Effector CD8-positive, alpha-beta T cell (primary cell): ENCODE results near the gene SLC2A2.

Experiments
- DNase-seq: peaks from one replicate; lab custom pipeline; 2025; lab: John Stamatoyannopoulos, UW

SLC2A2 gene

GRCh38 chr3:171028779-171029232 lies 2.3 kb upstream of the SLC2A2 start:
- no peak for DNase-seq

GRCh38 chr3:171028025-171028778 lies 1.7 kb upstream of the SLC2A2 start:
- no peak for DNase-seq

- no peak for DNase-seq
These were observed 3.0 kb downstream of the SLC2A2 start for GRCh38 chr3:171023566-171023965.

GRCh38 chr3:171021377-171021776 lies 5.1 kb downstream of the SLC2A2 start:
- DNase-seq, result no peak

- no peak for DNase-seq
These were observed 8.2 kb downstream of the SLC2A2 start for GRCh38 chr3:171018156-171018935.

- DNase-seq, result no peak
These were observed 12.4 kb downstream of the SLC2A2 start for GRCh38 chr3:171013822-171014748.

GRCh38 chr3:171011873-171012336 lies 14.6 kb downstream of the SLC2A2 start:
- DNase-seq, result no peak

GRCh38 chr3:171011109-171011872 lies 15.2 kb downstream of the SLC2A2 start:
- no peak for DNase-seq

- no peak for DNase-seq
These were observed 19.2 kb downstream of the SLC2A2 start for GRCh38 chr3:171007316-171007715.

- no peak for DNase-seq
These were observed 20.9 kb downstream of the SLC2A2 start for GRCh38 chr3:171005648-171006047.

GRCh38 chr3:171001957-171002694 lies 24.4 kb downstream of the SLC2A2 start:
- DNase-seq, result no peak

GRCh38 chr3:171001250-171001893 lies 25.1 kb downstream of the SLC2A2 start:
- DNase-seq, result no peak

GRCh38 chr3:171000281-171000680 lies 26.2 kb downstream of the SLC2A2 start:
- DNase-seq, result no peak

GRCh38 chr3:170999737-171000242 lies 26.7 kb downstream of the SLC2A2 start:
- DNase-seq, result no peak

- no peak for DNase-seq
These were observed 28.3 kb downstream of the SLC2A2 start for GRCh38 chr3:170997961-170998913.

GRCh38 chr3:170992854-170993253 lies 33.7 kb downstream of the SLC2A2 start:
- DNase-seq, result no peak

- no peak for DNase-seq
These were observed 34.9 kb downstream of the SLC2A2 start for GRCh38 chr3:170991664-170992063.

GRCh38 chr3:170989100-170989648 lies 37.3 kb downstream of the SLC2A2 start:
- no peak for DNase-seq
